Fibroblast of lung (primary cell): Measurements from ENCODE around the gene CASP12. TPM values are rescaled to one million over a fixed set of nuclear protein-coding genes. Genes with fewer than 3 reads are reported as not detected.

Source experiments
- DNase-seq, 2 donors: peaks; one replicate each; pipeline versions ENCODE4 v3.0.0 to v3.0.0-alpha.2; 2010; ENCODE audit warnings: low read depth in 2 of 2
- H2AFZ ChIP-seq: 2 replicates; pipeline ENCODE4 v1.5.1; 2012; ENCODE audit warnings: low read length, control low read depth, inconsistent platforms
- H3K27ac ChIP-seq: 2 replicates; pipeline ENCODE4 v1.5.1; 2011; ENCODE audit warnings: low read length, control low read depth; ENCODE audit not compliant: insufficient read depth
- H3K27me3 ChIP-seq: 2 replicates; pipeline ENCODE4 v1.5.1; 2011; ENCODE audit warnings: mild to moderate bottlenecking, low read length; ENCODE audit not compliant: control insufficient read depth, insufficient read depth
- H3K36me3 ChIP-seq: 2 replicates; pipeline ENCODE4 v1.5.1; 2011; ENCODE audit warnings: low read length; ENCODE audit not compliant: control insufficient read depth, insufficient read depth
- H3K4me1 ChIP-seq: 2 replicates; pipeline ENCODE4 v1.5.1; 2011; ENCODE audit warnings: low read length; ENCODE audit not compliant: control insufficient read depth, insufficient read depth; ENCODE audit errors: extremely low read depth
- H3K4me2 ChIP-seq: 2 replicates; pipeline ENCODE4 v1.5.1; 2011; ENCODE audit warnings: low read length, control low read depth; ENCODE audit not compliant: insufficient read depth; ENCODE audit errors: extremely low read depth
- H3K4me3 ChIP-seq, 4 experiments: fragments of 200-600 bp in 1 of 4; sonication (generic) in 1 of 4; replicated peaks in 1 of 4; 2 replicates each; pipeline ENCODE4 v1.5.1; 2011 to 2016; ENCODE audit warnings: low read length in 4 of 4, low read depth in 3 of 4, mild to moderate bottlenecking in 3 of 4, control low read depth in 2 of 4, inconsistent platforms in 1 of 4, mixed read lengths in 1 of 4; ENCODE audit not compliant: insufficient read depth in 1 of 4; ENCODE audit errors: control extremely low read depth in 1 of 4
- H3K79me2 ChIP-seq: 2 replicates; pipeline ENCODE4 v1.5.1; 2012; ENCODE audit warnings: mild to moderate bottlenecking, low read length, inconsistent platforms; ENCODE audit not compliant: control insufficient read depth, insufficient read depth
- H3K9ac ChIP-seq: 2 replicates; pipeline ENCODE4 v1.5.1; 2011; ENCODE audit warnings: mild to moderate bottlenecking, low read length, control low read depth; ENCODE audit not compliant: insufficient read depth
- H3K9me3 ChIP-seq: 2 replicates; pipeline ENCODE4 v1.5.1; 2012; ENCODE audit warnings: low read depth, low read length; ENCODE audit not compliant: control insufficient read depth, insufficient read depth
- H4K20me1 ChIP-seq: 2 replicates; pipeline ENCODE4 v1.5.1; 2011; ENCODE audit warnings: low read length; ENCODE audit not compliant: control insufficient read depth, insufficient read depth; ENCODE audit errors: extremely low read depth
- EZH2 ChIP-seq: IDR thresholded peaks from 2 replicates; pipeline ENCODE4 v1.5.1; 2012; ENCODE audit warnings: low read length, control low read depth, mild to moderate bottlenecking; ENCODE audit errors: missing control alignments
- polyA plus RNA-seq, 2 donors: library from polyadenylated mRNA; depleted of rRNA in 1 of 2; stranded (reverse) in 1 of 2; unstranded in 1 of 2; fragments of >200 nt; gene quantifications; 2 replicates each; pipeline ENCODE4 v1.2.1, GENCODE V29; 2011 to 2012; ENCODE audit warnings: missing spikeins in 1 of 2
- total RNA-seq: library from RNA; depleted of rRNA; stranded (reverse); fragments of >200 nt; gene quantifications from 2 replicates; pipeline ENCODE4 v1.2.1, GENCODE V29; 2014
- TF ChIP-seq, protein P1 (sequence below), 2 donors: IDR thresholded peaks in 1 of 2; conservative IDR thresholded peaks in 1 of 2; 1 replicate in 1 of 2; 2 replicates in 1 of 2; pipeline ENCODE4 v1.5.1; 2011 to 2012; ENCODE audit warnings: low read length in 2 of 2, control low read depth in 1 of 2, inconsistent platforms in 1 of 2, low read depth in 1 of 2, mild to moderate bottlenecking in 1 of 2

The CASP12 gene
- total and polyA plus RNA-seq, 2 donors (not counting 1 experiment from before 2014, with no cell fraction given): 0.17 TPM; not detected in 1

DNA sequence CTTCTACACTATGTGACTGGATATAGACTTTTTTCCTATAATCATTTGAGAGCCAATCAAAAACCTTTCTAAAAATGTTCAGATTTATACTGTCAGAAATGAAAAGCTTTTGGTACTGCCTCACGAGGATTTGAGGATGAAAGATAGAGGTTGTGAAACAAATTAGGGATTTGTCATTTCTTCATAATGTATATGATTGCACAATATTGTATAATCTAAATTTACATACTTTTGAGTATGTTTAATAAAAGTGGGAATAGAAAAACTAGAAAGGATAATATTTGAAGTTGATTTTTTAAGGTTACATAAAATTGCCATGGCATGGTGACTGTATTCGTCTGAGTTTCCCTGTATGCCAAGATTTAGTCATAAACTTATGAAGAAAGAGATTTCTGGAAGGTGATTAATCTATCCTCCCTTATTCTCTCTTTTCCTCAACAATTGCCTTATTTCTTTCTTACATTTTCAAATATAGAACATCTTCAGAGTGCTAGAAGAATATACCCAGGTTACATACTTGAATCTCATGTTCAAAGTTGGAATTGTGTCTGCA is 56.2 kb downstream of the CASP12 start:
- Histone ChIP-seq H3K27ac (no peak overlapping the region), H3K4me1 (no peaks in the 10 kb centered on the region), H3K4me3 (no peak overlapping the region), H3K79me2 (no peaks in the 10 kb centered on the region), H3K36me3 (no peaks in the 10 kb centered on the region), H2AFZ (no peak overlapping the region), H3K27me3 (no peaks in the 10 kb centered on the region), H3K9ac (no peak overlapping the region), H3K9me3 (no peaks in the 10 kb centered on the region), H4K20me1 (no peaks in the 10 kb centered on the region), H3K4me2 (no peak overlapping the region)
- TF ChIP-seq EZH2: no peak
- TF ChIP-seq, protein P1, sequence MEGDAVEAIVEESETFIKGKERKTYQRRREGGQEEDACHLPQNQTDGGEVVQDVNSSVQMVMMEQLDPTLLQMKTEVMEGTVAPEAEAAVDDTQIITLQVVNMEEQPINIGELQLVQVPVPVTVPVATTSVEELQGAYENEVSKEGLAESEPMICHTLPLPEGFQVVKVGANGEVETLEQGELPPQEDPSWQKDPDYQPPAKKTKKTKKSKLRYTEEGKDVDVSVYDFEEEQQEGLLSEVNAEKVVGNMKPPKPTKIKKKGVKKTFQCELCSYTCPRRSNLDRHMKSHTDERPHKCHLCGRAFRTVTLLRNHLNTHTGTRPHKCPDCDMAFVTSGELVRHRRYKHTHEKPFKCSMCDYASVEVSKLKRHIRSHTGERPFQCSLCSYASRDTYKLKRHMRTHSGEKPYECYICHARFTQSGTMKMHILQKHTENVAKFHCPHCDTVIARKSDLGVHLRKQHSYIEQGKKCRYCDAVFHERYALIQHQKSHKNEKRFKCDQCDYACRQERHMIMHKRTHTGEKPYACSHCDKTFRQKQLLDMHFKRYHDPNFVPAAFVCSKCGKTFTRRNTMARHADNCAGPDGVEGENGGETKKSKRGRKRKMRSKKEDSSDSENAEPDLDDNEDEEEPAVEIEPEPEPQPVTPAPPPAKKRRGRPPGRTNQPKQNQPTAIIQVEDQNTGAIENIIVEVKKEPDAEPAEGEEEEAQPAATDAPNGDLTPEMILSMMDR (conservative IDR thresholded peaks at IDR 0.05 in 1 of 2, IDR thresholded peaks at IDR 0.05 in 1 of 2; ENCODE audit: low read depth in 1 of 2, low read length in 2 of 2): no peak
- DNase-seq: no peak

DNA sequence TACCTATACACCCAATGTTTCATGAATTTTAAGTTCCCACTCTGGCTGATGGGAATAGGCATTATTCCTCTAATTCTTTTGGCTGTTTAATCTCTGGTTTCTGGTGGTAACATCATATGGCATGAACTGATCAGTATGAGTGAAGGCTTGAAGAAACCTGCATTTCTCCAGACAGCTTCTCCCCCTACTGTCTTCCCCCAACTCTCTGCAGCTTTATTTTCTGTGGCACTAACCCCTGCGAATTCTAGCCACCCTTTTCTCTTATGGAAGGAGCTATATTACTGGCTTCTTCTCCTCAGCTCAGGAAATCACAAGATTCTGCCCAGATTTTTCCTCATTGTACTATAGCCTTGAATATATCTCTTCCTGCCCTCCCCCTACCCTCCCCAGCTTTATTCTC is 57.1 kb downstream of the CASP12 start:
- TF ChIP-seq, protein P1 (conservative IDR thresholded peaks at IDR 0.05 in 1 of 2, IDR thresholded peaks at IDR 0.05 in 1 of 2; ENCODE audit: low read depth in 1 of 2, low read length in 2 of 2): no peak
- TF ChIP-seq EZH2: no peak

DNA sequence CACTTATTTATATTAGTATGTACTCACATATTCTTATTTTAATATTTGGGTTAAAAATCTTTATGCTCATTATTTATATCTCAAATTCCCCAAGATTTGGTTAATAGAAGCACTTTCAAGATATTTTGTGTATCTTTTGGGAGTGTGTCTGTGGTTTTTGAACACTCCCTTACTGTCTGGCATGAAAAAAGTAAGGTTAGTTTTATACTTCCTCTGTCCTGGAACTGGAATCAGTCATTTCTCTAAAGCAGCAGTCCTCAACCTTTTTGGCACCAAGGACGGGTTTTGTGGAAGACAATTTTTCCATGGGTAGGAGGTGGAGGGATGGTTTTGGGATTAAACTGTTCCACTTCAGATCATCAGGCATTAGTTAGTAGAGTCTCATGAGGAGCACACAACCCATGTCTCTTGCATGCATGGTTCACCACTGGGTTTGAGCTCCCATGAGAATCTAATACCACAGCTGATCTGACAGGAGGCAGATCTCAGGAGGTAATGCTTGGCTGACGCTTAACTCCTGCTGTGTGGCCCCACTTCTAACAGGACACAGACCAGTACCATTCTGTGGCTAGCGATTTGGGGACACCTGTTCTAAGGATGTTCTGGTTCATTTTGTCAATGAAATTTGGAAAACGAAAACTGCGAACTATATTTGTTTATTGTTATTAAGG is 60.2 kb downstream of the CASP12 start:
- H3K27me3 ChIP-seq: no peaks in the 10 kb centered on the region
- H3K4me1 ChIP-seq: no peaks in the 10 kb centered on the region
- H3K4me3 ChIP-seq: no peak overlapping the region
- no peaks in the 10 kb centered on the region for H3K9me3 ChIP-seq
- DNase-seq: no peak
- no peak for TF ChIP-seq EZH2
- TF ChIP-seq, protein P1 (conservative IDR thresholded peaks at IDR 0.05 in 1 of 2, IDR thresholded peaks at IDR 0.05 in 1 of 2; ENCODE audit: low read depth in 1 of 2, low read length in 2 of 2): no peak
- no peak overlapping the region for H3K4me2 ChIP-seq
- H2AFZ ChIP-seq: no peak overlapping the region
- H3K27ac ChIP-seq: no peak overlapping the region
- H3K79me2 ChIP-seq: no peaks in the 10 kb centered on the region
- no peak overlapping the region for H3K9ac ChIP-seq
- no peaks in the 10 kb centered on the region for H4K20me1 ChIP-seq
- H3K36me3 ChIP-seq: no peaks in the 10 kb centered on the region

More for the DNA sequence above, 57.1 kb downstream of the CASP12 start:
- Histone ChIP-seq H2AFZ (no peak overlapping the region), H3K79me2 (no peaks in the 10 kb centered on the region), H3K36me3 (no peaks in the 10 kb centered on the region), H3K9me3 (no peaks in the 10 kb centered on the region), H3K27ac (no peak overlapping the region), H3K9ac (no peak overlapping the region), H3K4me1 (no peaks in the 10 kb centered on the region), H3K4me3 (no peak overlapping the region), H4K20me1 (no peaks in the 10 kb centered on the region), H3K27me3 (no peaks in the 10 kb centered on the region), H3K4me2 (no peak overlapping the region)
- no peak for DNase-seq
